Measurements from ENCODE around the gene APOBR. TPM values are rescaled to one million over a fixed set of nuclear protein-coding genes. Genes with fewer than 3 reads are reported as not detected.
"Not testable (repeated sequence)": the region's sequence is repeated elsewhere in the genome, so short reads cannot be mapped to it uniquely, and the experiment has no call there.

APOBR gene
- total RNA-seq, result 1 to 10 TPM; 8.2 to 8.4 TPM

- CTCF ChIA-PET, result interaction anchor here (0.9 to 1.3 kb wide), 2 partner anchors 9 to 19 kb away, joined by 3 to 4 read pairs; no protein-coding TSS in a partner anchor
Measured at GRCh38 chr16:28494121-28494851, at the start of gene APOBR. Gene APOBR (plus strand): TSS chr16:28494643. CDS start chr16:28494682, 39 bp downstream.

GRCh38 chr16:28446388-28446787, 48.1 kb upstream of the APOBR start:
- POLR2A ChIA-PET, CTCF ChIA-PET: not testable (repeated sequence)

More at GRCh38 chr16:28494121-28494851, at the start of gene APOBR:
- POLR2A ChIA-PET, result interaction anchor here (0.9 to 2.4 kb wide), 3 partner anchors 60 to 329 kb away, joined by 4 to 14 read pairs (median 10); partner anchors contain the start of genes ATXN2L and SGF29

GRCh38 chr16:28447081-28447480, 47.4 kb upstream of the APOBR start:
- POLR2A ChIA-PET, CTCF ChIA-PET: not testable (repeated sequence)

GRCh38 chr16:28473714-28474265, 20.7 kb upstream of the APOBR start:
- ChIA-PET POLR2A (no interaction called here), CTCF (no interaction called here)

- ChIA-PET POLR2A (interaction anchor here (0.6 kb wide), 1 partner anchor 17 kb away, joined by 3 read pairs; no protein-coding TSS in a partner anchor), CTCF (no interaction called here)
Measured at GRCh38 chr16:28475221-28475620, 19.2 kb upstream of the APOBR start.

- CTCF ChIA-PET, result no interaction called here
- POLR2A ChIA-PET, result no interaction called here
Measured at GRCh38 chr16:28477311-28477920, 17.0 kb upstream of the APOBR start.

- CTCF ChIA-PET, result interaction anchor here (0.7 kb wide), 1 partner anchor 388 kb away, joined by 3 read pairs; no protein-coding TSS in a partner anchor
- POLR2A ChIA-PET, result no interaction called here
Measured at GRCh38 chr16:28478506-28479180, 15.8 kb upstream of the APOBR start.

GRCh38 chr16:28482026-28482425, 12.4 kb upstream of the APOBR start:
- POLR2A ChIA-PET, result no interaction called here
- CTCF ChIA-PET, result no interaction called here

- POLR2A ChIA-PET, result interaction anchor here (0.5 to 0.7 kb wide), 2 partner anchors 9 to 133 kb away, joined by 4 to 5 read pairs; partner anchors contain the start of gene CLN3
- CTCF ChIA-PET, result not testable (repeated sequence)
Measured at GRCh38 chr16:28483361-28483760, 11.1 kb upstream of the APOBR start.

- ChIA-PET CTCF (interaction anchor here (0.6 to 1.0 kb wide), 2 partner anchors 8 to 431 kb away, joined by 3 to 4 read pairs; partner anchors contain the start of gene APOBR), POLR2A (no interaction called here)
Measured at GRCh38 chr16:28486266-28486665, 8.2 kb upstream of the APOBR start.

- CTCF ChIA-PET, result interaction anchor here (0.6 to 1.3 kb wide), 3 partner anchors 12 to 371 kb away, joined by 3 read pairs; no protein-coding TSS in a partner anchor
- POLR2A ChIA-PET, result interaction anchor here (0.6 to 0.7 kb wide), 4 partner anchors 8 to 101 kb away, joined by 3 to 6 read pairs (median 4); no protein-coding TSS in a partner anchor
Measured at GRCh38 chr16:28491230-28491969, 3.0 kb upstream of the APOBR start.

- ChIA-PET CTCF (interaction anchor here (0.6 to 1.3 kb wide), 3 partner anchors 11 to 370 kb away, joined by 3 read pairs; no protein-coding TSS in a partner anchor), POLR2A (interaction anchor here (0.6 to 2.4 kb wide), 6 partner anchors 9 to 281 kb away, joined by 3 to 14 read pairs (median 6); partner anchors contain the start of genes SGF29 and XPO6)
Measured at GRCh38 chr16:28491970-28492474, 2.4 kb upstream of the APOBR start, which contains the start of gene CLN3. Gene CLN3 (minus strand): TSS chr16:28492074. CDS start chr16:28491759, 315 bp downstream.

- CTCF ChIA-PET, result interaction anchor here (0.9 to 1.3 kb wide), 2 partner anchors 11 to 176 kb away, joined by 3 read pairs; no protein-coding TSS in a partner anchor
- POLR2A ChIA-PET, result interaction anchor here (0.6 to 2.4 kb wide), 4 partner anchors 18 to 331 kb away, joined by 3 to 14 read pairs (median 5); partner anchors contain the start of genes SGF29 and XPO6
Measured at GRCh38 chr16:28492511-28492910, 1.9 kb upstream of the APOBR start.

GRCh38 chr16:28495098-28495793, 803 bp downstream of the APOBR start:
- CTCF ChIA-PET, result interaction anchor here (1.3 kb wide), 1 partner anchor 10 kb away, joined by 4 read pairs; no protein-coding TSS in a partner anchor
- POLR2A ChIA-PET, result no interaction called here

GRCh38 chr16:28495795-28496749, 1.6 kb downstream of the APOBR start:
- CTCF ChIA-PET, result interaction anchor here (1.2 kb wide), 1 partner anchor 9 kb away, joined by 3 read pairs; no protein-coding TSS in a partner anchor
- POLR2A ChIA-PET, result interaction anchor here (0.6 kb wide), 1 partner anchor 58 kb away, joined by 3 read pairs; no protein-coding TSS in a partner anchor

GRCh38 chr16:28496844-28497243, 2.4 kb downstream of the APOBR start:
- ChIA-PET CTCF (interaction anchor here (1.2 kb wide), 1 partner anchor 9 kb away, joined by 3 read pairs; no protein-coding TSS in a partner anchor), POLR2A (no interaction called here)
